H9 (cell line): ENCODE measurements around the gene ZFY. TPM values are rescaled to one million over a fixed set of nuclear protein-coding genes. Genes with fewer than 3 reads are reported as not detected.

Source experiments
- DNase-seq: peaks from one replicate; pipeline ENCODE4 v3.0.0-alpha.2; 2017
- H2AFZ ChIP-seq: one replicate; pipeline ENCODE4 v1.6.1; 2013; ENCODE audit warnings: mild to moderate bottlenecking, low read length, control low read depth, moderate library complexity
- H2AK5ac ChIP-seq: 2 replicates; pipeline ENCODE4 v1.6.1; 2013; ENCODE audit warnings: low read length, control low read depth, mixed read lengths; ENCODE audit not compliant: insufficient read length
- H2BK120ac ChIP-seq: one replicate; pipeline ENCODE4 v1.6.1; 2013; ENCODE audit warnings: low read depth, mild to moderate bottlenecking, low read length, control low read depth, inconsistent platforms; ENCODE audit not compliant: poor library complexity, severe bottlenecking
- H2BK12ac ChIP-seq: 2 replicates; pipeline ENCODE4 v1.6.1; 2013; ENCODE audit warnings: low read length, control low read depth, mixed read lengths, low read depth; ENCODE audit not compliant: insufficient read length
- H2BK15ac ChIP-seq: 2 replicates; pipeline ENCODE4 v1.6.1; 2013; ENCODE audit warnings: low read depth, low read length, control low read depth
- H2BK20ac ChIP-seq: one replicate; pipeline ENCODE4 v1.6.1; 2013; ENCODE audit warnings: low read depth, mild to moderate bottlenecking, low read length, control low read depth, inconsistent platforms; ENCODE audit not compliant: poor library complexity, severe bottlenecking
- H2BK5ac ChIP-seq: 2 replicates; pipeline ENCODE4 v1.6.1; 2013; ENCODE audit warnings: low read length, control low read depth, mixed read lengths; ENCODE audit not compliant: insufficient read length
- H3K14ac ChIP-seq: 2 replicates; pipeline ENCODE4 v1.6.1; 2013; ENCODE audit warnings: low read length, control low read depth; ENCODE audit not compliant: insufficient read depth
- H3K18ac ChIP-seq: 2 replicates; pipeline ENCODE4 v1.6.1; 2013; ENCODE audit warnings: low read depth, mild to moderate bottlenecking, mixed read lengths, low read length, control low read depth; ENCODE audit not compliant: insufficient read length
- H3K23ac ChIP-seq: 2 replicates; pipeline ENCODE4 v1.6.1; 2013; ENCODE audit warnings: low read length, control low read depth, mixed read lengths, low read depth; ENCODE audit not compliant: insufficient read length
- H3K23me2 ChIP-seq: 2 replicates; pipeline ENCODE4 v1.6.1; 2013; ENCODE audit warnings: low read depth, mild to moderate bottlenecking, mixed read lengths, low read length, control low read depth; ENCODE audit not compliant: insufficient read length, poor library complexity, severe bottlenecking
- H3K27ac ChIP-seq: 2 replicates; pipeline ENCODE4 v1.5.1; 2013; ENCODE audit warnings: low read length, control low read depth, mixed read lengths, low read depth; ENCODE audit not compliant: insufficient read length
- H3K27me3 ChIP-seq: 2 replicates; pipeline ENCODE4 v1.6.1; 2013; ENCODE audit warnings: low read length, control low read depth, inconsistent platforms; ENCODE audit not compliant: insufficient read depth
- H3K4ac ChIP-seq: 2 replicates; pipeline ENCODE4 v1.6.1; 2013; ENCODE audit warnings: low read depth, mild to moderate bottlenecking, control low read depth, inconsistent platforms, low read length, moderate library complexity
- H3K4me1 ChIP-seq: 2 replicates; pipeline ENCODE4 v1.6.1; 2013; ENCODE audit warnings: low read length, control low read depth, inconsistent platforms; ENCODE audit not compliant: insufficient read depth
- H3K4me2 ChIP-seq: 2 replicates; pipeline ENCODE4 v1.6.1; 2013; ENCODE audit warnings: low read length, control low read depth, mixed read lengths; ENCODE audit not compliant: insufficient read length, insufficient read depth
- H3K56ac ChIP-seq: 2 replicates; pipeline ENCODE4 v1.6.1; 2013; ENCODE audit warnings: low read depth, mild to moderate bottlenecking, mixed read lengths, low read length, control low read depth; ENCODE audit not compliant: insufficient read length
- H3K79me1 ChIP-seq: 2 replicates; pipeline ENCODE4 v1.6.1; 2013; ENCODE audit warnings: low read depth, mild to moderate bottlenecking, moderate library complexity, low read length, control low read depth, inconsistent platforms; ENCODE audit not compliant: insufficient read depth, poor library complexity, severe bottlenecking
- H3K79me2 ChIP-seq: 2 replicates; pipeline ENCODE4 v1.6.1; 2013; ENCODE audit warnings: low read length, control low read depth, inconsistent platforms; ENCODE audit not compliant: insufficient read depth
- H3K9ac ChIP-seq: 2 replicates; pipeline ENCODE4 v1.6.1; 2013; ENCODE audit warnings: low read length, control low read depth, mixed read lengths; ENCODE audit not compliant: insufficient read length; ENCODE audit errors: extremely low read depth
- H3K9me3 ChIP-seq: one replicate; pipeline ENCODE4 v1.6.1; 2013; ENCODE audit warnings: low read depth, low read length, inconsistent platforms; ENCODE audit not compliant: control insufficient read depth
- H3T11ph ChIP-seq: one replicate; pipeline ENCODE4 v1.6.1; 2013; ENCODE audit warnings: mild to moderate bottlenecking, low read length, control low read depth, inconsistent platforms
- H4K20me1 ChIP-seq: one replicate; pipeline ENCODE4 v1.6.1; 2013; ENCODE audit not compliant: control insufficient read depth, insufficient read length, insufficient read depth
- H4K5ac ChIP-seq: 2 replicates; pipeline ENCODE4 v1.6.1; 2013; ENCODE audit warnings: low read depth, mild to moderate bottlenecking, mixed read lengths, low read length, control low read depth; ENCODE audit not compliant: insufficient read length
- H4K8ac ChIP-seq: replicated peaks from 2 replicates; pipeline ENCODE4 v1.6.1; 2013; ENCODE audit warnings: low read length, control low read depth, mixed read lengths, low read depth; ENCODE audit not compliant: insufficient read length
- H4K91ac ChIP-seq: 2 replicates; pipeline ENCODE4 v1.6.1; 2013; ENCODE audit warnings: low read depth, mild to moderate bottlenecking, moderate library complexity, mixed read lengths, low read length, control low read depth; ENCODE audit not compliant: insufficient read length
- H3K27ac Mint-ChIP-seq, 3 experiments: 2 replicates in 2 of 3; 3 replicates in 1 of 3; pipeline ENCODE4 v1.8.0; 2020 to 2021; ENCODE audit warnings: mixed read lengths in 3 of 3, mild to moderate bottlenecking in 1 of 3, moderate library complexity in 1 of 3
- H3K27me3 Mint-ChIP-seq: 2 replicates; pipeline ENCODE4 v1.8.0; 2021; ENCODE audit warnings: low read depth, mild to moderate bottlenecking, moderate library complexity, mixed read lengths
- H3K36me3 Mint-ChIP-seq, 3 experiments: 2 replicates in 2 of 3; 3 replicates in 1 of 3; pipeline ENCODE4 v1.8.0; 2020 to 2021; ENCODE audit warnings: low read depth in 3 of 3, mixed read lengths in 3 of 3; ENCODE audit not compliant: insufficient read depth in 1 of 3
- H3K4me1 Mint-ChIP-seq, 2 experiments: 2 replicates each; pipeline ENCODE4 v1.8.0; 2020; ENCODE audit warnings: mixed read lengths in 2 of 2
- H3K4me3 Mint-ChIP-seq, 2 experiments: 2 replicates in 1 of 2; 3 replicates in 1 of 2; pipeline ENCODE4 v1.8.0; 2020 to 2021; ENCODE audit warnings: mild to moderate bottlenecking in 2 of 2, mixed read lengths in 2 of 2, moderate library complexity in 1 of 2
- H3K9me3 Mint-ChIP-seq, 2 experiments: 2 replicates in 1 of 2; 3 replicates in 1 of 2; pipeline ENCODE4 v1.8.0; 2020; ENCODE audit warnings: mild to moderate bottlenecking in 2 of 2, mixed read lengths in 2 of 2, moderate library complexity in 1 of 2
- CTCF ChIP-seq: fragments of 200-600 bp; sonication (generic); conservative IDR thresholded peaks from 3 replicates; pipeline ENCODE4 v1.8.0; 2021; ENCODE audit warnings: antibody characterized with exemption, mild to moderate bottlenecking
- WGBS: extraction: QIAGEN DNeasy Blood & Tissue Kit; methylation state at CpG from one replicate; pipeline ENCODE4 v1.1.7; 2013; ENCODE audit warnings: missing lambda C conversion rate, low lambda C conversion rate, mixed read lengths; ENCODE audit not compliant: insufficient read length; ENCODE audit errors: extremely low coverage; 5-methylcytosine and 5-hydroxymethylcytosine counted together
- total RNA-seq: library from RNA; stranded (reverse); gene quantifications from 2 replicates; pipeline ENCODE4 v1.2.1, GENCODE V29; 2021

The ZFY gene
- total RNA-seq, 1 experiment from 2014 or later, result not detected

GRCh38 chrY:2893471-2893870 is 41.7 kb upstream of the ZFY start:
- Mint-ChIP-seq H3K9me3 (no peaks in the 10 kb centered on the region), H3K27me3 (no peaks in the 10 kb centered on the region), H3K4me1 (no peaks in the 10 kb centered on the region), H3K27ac (no peak overlapping the region), H3K4me3 (no peak overlapping the region), H3K36me3 (no peaks in the 10 kb centered on the region)
- no peak for DNase-seq
- Histone ChIP-seq H3K79me1 (no peaks in the 10 kb centered on the region), H2AK5ac (no peak overlapping the region), H4K5ac (no peak overlapping the region), H3K18ac (no peak overlapping the region), H2BK20ac (no peak overlapping the region), H3K23ac (no peak overlapping the region), H3K79me2 (no peaks in the 10 kb centered on the region), H3K4ac (no peak overlapping the region), H3K56ac (no peak overlapping the region), H3K23me2 (no peaks in the 10 kb centered on the region), H2BK12ac (no peak overlapping the region), H2AFZ (no peak overlapping the region), H2BK120ac (no peak overlapping the region), H3K14ac (no peak overlapping the region), H3K27me3 (no peaks in the 10 kb centered on the region), H3K9ac (no peak overlapping the region), H4K8ac (no peak overlapping the region), H4K20me1 (no peaks in the 10 kb centered on the region), H3K9me3 (no peaks in the 10 kb centered on the region), H3K27ac (no peak overlapping the region), H2BK5ac (no peak overlapping the region), H2BK15ac (no peak overlapping the region), H3K4me1 (no peaks in the 10 kb centered on the region), H4K91ac (no peak overlapping the region), H3T11ph (no peak overlapping the region), H3K4me2 (no peak overlapping the region)
- no peak for TF ChIP-seq CTCF
- no CpG with 5 or more reads among the region's 1 CpG for WGBS
